IPS DF 19.7 (cell line): ENCODE results near the gene MARF1.

Source experiments
- DNase-seq: peaks from one replicate; pipeline ENCODE4 v3.0.0-alpha.2; 2013; ENCODE audit warnings: low read depth, low spot score

Gene MARF1

GRCh38 chr16:15602285-15603044 lies 40.5 kb downstream of the MARF1 start:
- DNase-seq: no peak

- peak; percentile 68 for DNase-seq
Observed at GRCh38 chr16:15601212-15601879, 41.6 kb downstream of the MARF1 start.

GRCh38 chr16:15599303-15600070 lies 43.5 kb downstream of the MARF1 start:
- no peak for DNase-seq

GRCh38 chr16:15598648-15599190 lies 44.2 kb downstream of the MARF1 start:
- DNase-seq: no peak

GRCh38 chr16:15597822-15598647 lies 44.9 kb downstream of the MARF1 start:
- DNase-seq: no peak

- DNase-seq: no peak
Observed at GRCh38 chr16:15597135-15597534, 45.8 kb downstream of the MARF1 start.

GRCh38 chr16:15594711-15595320 lies 48.1 kb downstream of the MARF1 start:
- no peak for DNase-seq

GRCh38 chr16:15593235-15593634 lies 49.7 kb downstream of the MARF1 start:
- no peak for DNase-seq

- no peak for DNase-seq
Observed at GRCh38 chr16:15592324-15592723, 50.6 kb downstream of the MARF1 start.

GRCh38 chr16:15587152-15587825 lies 55.7 kb downstream of the MARF1 start:
- DNase-seq: no peak

GRCh38 chr16:15586716-15587115 lies 56.2 kb downstream of the MARF1 start:
- no peak for DNase-seq

- no peak for DNase-seq
Observed at GRCh38 chr16:15585956-15586355, 57.0 kb downstream of the MARF1 start.

GRCh38 chr16:15583526-15583925 lies 59.4 kb downstream of the MARF1 start:
- no peak for DNase-seq

GRCh38 chr16:15581127-15581815 lies 61.7 kb downstream of the MARF1 start:
- no peak for DNase-seq

- no peak for DNase-seq
Observed at GRCh38 chr16:15578824-15579223, 64.1 kb downstream of the MARF1 start.

- DNase-seq: no peak
Observed at GRCh38 chr16:15576960-15577958, 65.7 kb downstream of the MARF1 start.

- DNase-seq: no peak
Observed at GRCh38 chr16:15575293-15576049, 67.5 kb downstream of the MARF1 start.

GRCh38 chr16:15574614-15574948 lies 68.4 kb downstream of the MARF1 start:
- DNase-seq: no peak
